ENCODE measurements around the gene ELMO1. TPM values are rescaled to one million over a fixed set of nuclear protein-coding genes. Genes with fewer than 3 reads are reported as not detected.

Gene ELMO1
- total RNA-seq, 2 donors from 2014 or later, result 32.2 to 46.7 TPM

DNA sequence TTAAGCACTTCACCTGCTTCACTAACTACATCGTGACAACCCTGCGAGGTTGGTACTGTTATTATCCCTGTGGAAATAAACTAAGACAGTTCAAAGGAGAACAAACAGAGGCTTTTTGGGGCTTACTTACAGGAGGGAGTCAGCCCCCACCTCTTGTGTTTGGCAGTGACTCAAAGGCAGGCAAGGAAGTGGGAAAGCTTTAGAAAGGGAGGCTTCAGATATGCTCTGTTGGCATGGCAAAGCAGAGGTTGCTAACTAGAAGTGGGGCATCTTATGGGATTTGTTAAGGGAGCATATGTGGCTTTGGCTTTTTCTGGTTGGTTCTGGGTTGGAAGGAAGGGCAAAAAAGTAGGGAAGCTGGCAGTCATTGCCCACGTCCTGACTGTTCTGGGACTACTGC lies 639.6 kb downstream of the ELMO1 start:
- intact Hi-C loops (cut with DNase I), result no loop called here
- no peak for DNase-seq (ENCODE audit: low spot score)

DNA sequence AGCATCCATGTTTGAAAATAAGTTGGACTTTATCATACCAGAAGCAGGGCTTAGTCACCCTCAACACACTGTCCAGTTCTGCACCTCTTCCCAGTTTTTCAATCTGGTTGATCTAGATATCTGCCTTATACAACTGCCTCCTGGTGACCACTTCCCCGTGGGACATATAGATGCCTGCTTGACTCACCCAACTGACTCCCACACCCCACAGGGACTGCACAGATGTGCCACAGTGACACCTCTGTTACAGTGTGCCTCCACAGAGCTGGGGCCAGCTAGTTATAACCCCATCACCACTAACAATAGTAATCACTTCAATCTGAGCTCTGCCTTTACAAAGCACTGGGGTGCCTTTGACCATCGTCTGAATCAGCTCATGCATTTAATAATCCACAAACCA lies 641.8 kb downstream of the ELMO1 start:
- no peak for DNase-seq (ENCODE audit: low spot score)
- intact Hi-C loops (cut with DNase I), result no loop called here

Small RNAs within 50 kb of the gene (microRNA-seq; reads per million reads assigned to microRNA genes)
- gene MIR1200 (ENCODE audit: borderline microRNAs expressed in 2 of 2), result 0 reads per million in 2 donors

Other genes starting within 250 kb of the ELMO1 start
- 1 to 10 TPM in 1 of 2 donors, under 1 TPM in 1; 0.71 to 1.3 TPM for gene GPR141, start 234.9 kb upstream of the ELMO1 start, total RNA-seq